ENCODE data around the gene MTLN.
A peak's percentile ranks its signal among the peaks of the same experiment; 100 is the strongest.
"Not testable (repeated sequence)": the region's sequence is repeated elsewhere in the genome, so short reads cannot be mapped to it uniquely, and the experiment has no call there.

Gene MTLN

GRCh38 chr2:110220190-110220564, 7.8 kb upstream of the MTLN start:
- H3K27me3 ChIP-seq (ENCODE audit: control insufficient read depth in 2 of 2, insufficient read depth in 2 of 2, low read length in 2 of 2): peaks cover 6 to 16% of the 10 kb centered on the region in 2 donors
- H3K4me1 ChIP-seq (ENCODE audit: control insufficient read depth in 2 of 2, insufficient read depth in 2 of 2, low read length in 2 of 2): no peaks in the 10 kb centered on the region
- H3K27ac ChIP-seq (ENCODE audit: low read depth in 2 of 2, low read length in 2 of 2): no peak overlapping the region
- no peaks in the 10 kb centered on the region for H3K9me3 ChIP-seq (ENCODE audit: control insufficient read depth in 2 of 2, low read length in 2 of 2)
- H3K4me3 ChIP-seq (ENCODE audit: low read length in 2 of 2): no peak overlapping the region
- H3K36me3 ChIP-seq (ENCODE audit: control insufficient read depth in 2 of 2, insufficient read depth in 2 of 2, low read length in 2 of 2): no peaks in the 10 kb centered on the region
- no peak overlapping the region for H3K9ac ChIP-seq (ENCODE audit: low read depth in 1 of 2, low read length in 2 of 2)

GRCh38 chr2:110219496-110220189, 7.3 kb upstream of the MTLN start:
- Histone ChIP-seq H3K4me3 (ENCODE audit: low read length in 2 of 2) (no peak overlapping the region), H3K9me3 (ENCODE audit: control insufficient read depth in 2 of 2, low read length in 2 of 2) (no peaks in the 10 kb centered on the region), H3K36me3 (ENCODE audit: control insufficient read depth in 2 of 2, insufficient read depth in 2 of 2, low read length in 2 of 2) (no peaks in the 10 kb centered on the region), H3K27me3 (ENCODE audit: control insufficient read depth in 2 of 2, insufficient read depth in 2 of 2, low read length in 2 of 2) (peaks cover 6 to 16% of the 10 kb centered on the region in 2 donors), H3K27ac (ENCODE audit: low read depth in 2 of 2, low read length in 2 of 2) (no peak overlapping the region), H3K9ac (ENCODE audit: low read depth in 1 of 2, low read length in 2 of 2) (no peak overlapping the region), H3K4me1 (ENCODE audit: control insufficient read depth in 2 of 2, insufficient read depth in 2 of 2, low read length in 2 of 2) (no peaks in the 10 kb centered on the region)

- not testable (repeated sequence) for H3K9me3 ChIP-seq (ENCODE audit: control insufficient read depth in 2 of 2, low read length in 2 of 2); H3K27ac ChIP-seq (ENCODE audit: low read depth in 2 of 2, low read length in 2 of 2); H3K4me3 ChIP-seq (ENCODE audit: low read length in 2 of 2); H3K36me3 ChIP-seq (ENCODE audit: control insufficient read depth in 2 of 2, insufficient read depth in 2 of 2, low read length in 2 of 2); H3K9ac ChIP-seq (ENCODE audit: low read depth in 1 of 2, low read length in 2 of 2); H3K4me1 ChIP-seq (ENCODE audit: control insufficient read depth in 2 of 2, insufficient read depth in 2 of 2, low read length in 2 of 2)
- peaks cover 6 to 13% of the 10 kb centered on the region in 2 donors for H3K27me3 ChIP-seq (ENCODE audit: control insufficient read depth in 2 of 2, insufficient read depth in 2 of 2, low read length in 2 of 2)
Observed at GRCh38 chr2:110218889-110219288, 6.5 kb upstream of the MTLN start.

- Histone ChIP-seq H3K9me3 (ENCODE audit: control insufficient read depth in 2 of 2, low read length in 2 of 2) (peaks cover 0 to 6% of the 10 kb centered on the region in 2 donors), H3K27ac (ENCODE audit: low read depth in 2 of 2, low read length in 2 of 2) (no peak overlapping the region), H3K4me3 (ENCODE audit: low read length in 2 of 2) (no peak overlapping the region), H3K27me3 (ENCODE audit: control insufficient read depth in 2 of 2, insufficient read depth in 2 of 2, low read length in 2 of 2) (peaks cover 6 to 11% of the 10 kb centered on the region in 2 donors), H3K4me1 (ENCODE audit: control insufficient read depth in 2 of 2, insufficient read depth in 2 of 2, low read length in 2 of 2) (no peaks in the 10 kb centered on the region), H3K9ac (ENCODE audit: low read depth in 1 of 2, low read length in 2 of 2) (no peak overlapping the region), H3K36me3 (ENCODE audit: control insufficient read depth in 2 of 2, insufficient read depth in 2 of 2, low read length in 2 of 2) (no peaks in the 10 kb centered on the region)
Observed at GRCh38 chr2:110216803-110217202, 4.5 kb upstream of the MTLN start.

GRCh38 chr2:110216199-110216598, 3.9 kb upstream of the MTLN start:
- H3K9ac ChIP-seq (ENCODE audit: low read depth in 1 of 2, low read length in 2 of 2): no peak overlapping the region
- peaks cover 6 to 10% of the 10 kb centered on the region in 2 donors for H3K27me3 ChIP-seq (ENCODE audit: control insufficient read depth in 2 of 2, insufficient read depth in 2 of 2, low read length in 2 of 2)
- H3K4me3 ChIP-seq (ENCODE audit: low read length in 2 of 2): no peak overlapping the region
- no peak overlapping the region for H3K27ac ChIP-seq (ENCODE audit: low read depth in 2 of 2, low read length in 2 of 2)
- no peaks in the 10 kb centered on the region for H3K36me3 ChIP-seq (ENCODE audit: control insufficient read depth in 2 of 2, insufficient read depth in 2 of 2, low read length in 2 of 2)
- H3K9me3 ChIP-seq (ENCODE audit: control insufficient read depth in 2 of 2, low read length in 2 of 2): peaks cover 0 to 6% of the 10 kb centered on the region in 2 donors
- H3K4me1 ChIP-seq (ENCODE audit: control insufficient read depth in 2 of 2, insufficient read depth in 2 of 2, low read length in 2 of 2): no peaks in the 10 kb centered on the region

GRCh38 chr2:110215566-110216158, 3.3 kb upstream of the MTLN start:
- Histone ChIP-seq H3K36me3 (ENCODE audit: control insufficient read depth in 2 of 2, insufficient read depth in 2 of 2, low read length in 2 of 2) (no peaks in the 10 kb centered on the region), H3K4me1 (ENCODE audit: control insufficient read depth in 2 of 2, insufficient read depth in 2 of 2, low read length in 2 of 2) (no peaks in the 10 kb centered on the region), H3K27ac (ENCODE audit: low read depth in 2 of 2, low read length in 2 of 2) (no peak overlapping the region), H3K9ac (ENCODE audit: low read depth in 1 of 2, low read length in 2 of 2) (no peak overlapping the region), H3K9me3 (ENCODE audit: control insufficient read depth in 2 of 2, low read length in 2 of 2) (peaks cover 0 to 6% of the 10 kb centered on the region in 2 donors), H3K4me3 (ENCODE audit: low read length in 2 of 2) (no peak overlapping the region), H3K27me3 (ENCODE audit: control insufficient read depth in 2 of 2, insufficient read depth in 2 of 2, low read length in 2 of 2) (peaks cover 6 to 10% of the 10 kb centered on the region in 2 donors)

GRCh38 chr2:110215091-110215490, 2.7 kb upstream of the MTLN start:
- H3K9me3 ChIP-seq (ENCODE audit: control insufficient read depth in 2 of 2, low read length in 2 of 2): peaks cover 0 to 6% of the 10 kb centered on the region in 2 donors
- no peak overlapping the region for H3K4me3 ChIP-seq (ENCODE audit: low read length in 2 of 2)
- H3K36me3 ChIP-seq (ENCODE audit: control insufficient read depth in 2 of 2, insufficient read depth in 2 of 2, low read length in 2 of 2): peaks cover 0 to 2% of the 10 kb centered on the region in 2 donors
- H3K27ac ChIP-seq (ENCODE audit: low read depth in 2 of 2, low read length in 2 of 2): no peak overlapping the region
- no peak overlapping the region for H3K9ac ChIP-seq (ENCODE audit: low read depth in 1 of 2, low read length in 2 of 2)
- H3K4me1 ChIP-seq (ENCODE audit: control insufficient read depth in 2 of 2, insufficient read depth in 2 of 2, low read length in 2 of 2): no peaks in the 10 kb centered on the region
- H3K27me3 ChIP-seq (ENCODE audit: control insufficient read depth in 2 of 2, insufficient read depth in 2 of 2, low read length in 2 of 2): peaks cover 6 to 10% of the 10 kb centered on the region in 2 donors

- not testable (repeated sequence) for H3K4me3 ChIP-seq (ENCODE audit: low read length in 2 of 2); H3K9ac ChIP-seq (ENCODE audit: low read depth in 1 of 2, low read length in 2 of 2)
Observed at GRCh38 chr2:110213522-110213921, 1.2 kb upstream of the MTLN start.

GRCh38 chr2:110205660-110206455, 6.5 kb downstream of the MTLN start:
- H3K27ac ChIP-seq (ENCODE audit: low read depth in 2 of 2, low read length in 2 of 2): no peak overlapping the region
- H3K4me1 ChIP-seq (ENCODE audit: control insufficient read depth in 2 of 2, insufficient read depth in 2 of 2, low read length in 2 of 2): peaks cover 8 to 10% of the 10 kb centered on the region in 2 donors
- H3K9me3 ChIP-seq (ENCODE audit: control insufficient read depth in 2 of 2, low read length in 2 of 2): no peaks in the 10 kb centered on the region
- H3K27me3 ChIP-seq (ENCODE audit: control insufficient read depth in 2 of 2, insufficient read depth in 2 of 2, low read length in 2 of 2): no peaks in the 10 kb centered on the region
- peak overlapping the region in 1 of 2 donors; percentile 87 for H3K4me3 ChIP-seq (ENCODE audit: low read length in 2 of 2)
- peaks cover 4 to 5% of the 10 kb centered on the region in 2 donors for H3K36me3 ChIP-seq (ENCODE audit: control insufficient read depth in 2 of 2, insufficient read depth in 2 of 2, low read length in 2 of 2)
- peak overlapping the region in 1 of 2 donors; percentile 45 for H3K9ac ChIP-seq (ENCODE audit: low read depth in 1 of 2, low read length in 2 of 2)

More at GRCh38 chr2:110213522-110213921, 1.2 kb upstream of the MTLN start:
- H3K27ac ChIP-seq (ENCODE audit: low read depth in 2 of 2, low read length in 2 of 2); H3K4me1 ChIP-seq (ENCODE audit: control insufficient read depth in 2 of 2, insufficient read depth in 2 of 2, low read length in 2 of 2); H3K27me3 ChIP-seq (ENCODE audit: control insufficient read depth in 2 of 2, insufficient read depth in 2 of 2, low read length in 2 of 2); H3K36me3 ChIP-seq (ENCODE audit: control insufficient read depth in 2 of 2, insufficient read depth in 2 of 2, low read length in 2 of 2); H3K9me3 ChIP-seq (ENCODE audit: control insufficient read depth in 2 of 2, low read length in 2 of 2): not testable (repeated sequence)
